ENCODE results near the gene ADGRG6. TPM values are rescaled to one million over a fixed set of nuclear protein-coding genes. Genes with fewer than 3 reads are reported as not detected.
"Not testable (repeated sequence)": the region's sequence is repeated elsewhere in the genome, so short reads cannot be mapped to it uniquely, and the experiment has no call there.

The ADGRG6 gene
- total and polyA plus RNA-seq, 2 donors from 2014 or later: 2.6 to 32.8 TPM

DNA sequence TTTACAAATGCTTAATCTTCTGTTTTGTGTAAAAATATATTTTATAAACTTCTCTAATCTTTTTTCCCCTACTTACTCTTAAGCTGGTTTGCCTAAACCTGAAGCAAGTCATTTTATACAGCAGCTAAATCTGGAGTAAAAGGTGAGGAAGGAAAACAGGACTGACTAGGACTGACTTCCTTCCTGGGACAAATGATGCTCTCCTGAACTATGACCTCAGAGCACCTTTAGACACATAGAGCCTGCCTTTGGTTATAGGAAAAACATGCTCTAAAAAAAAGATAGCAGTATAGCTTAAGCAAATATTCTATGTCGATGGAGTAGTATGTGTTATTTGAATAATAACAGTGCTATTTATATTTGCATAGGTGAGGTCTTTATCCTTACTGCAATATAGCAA lies 21.5 kb upstream of the ADGRG6 start:
- no peaks in the 10 kb centered on the region for H3K4me1 ChIP-seq (ENCODE audit: control insufficient read depth in 2 of 3, insufficient read depth in 2 of 3, low read depth in 1 of 3, low read length in 3 of 3)
- peaks cover 0 to 6% (median 0%) of the 10 kb centered on the region in 3 donors for H3K9me3 ChIP-seq (ENCODE audit: control insufficient read depth in 2 of 3, insufficient read depth in 1 of 3, low read length in 3 of 3)
- TF ChIP-seq, protein P1, sequence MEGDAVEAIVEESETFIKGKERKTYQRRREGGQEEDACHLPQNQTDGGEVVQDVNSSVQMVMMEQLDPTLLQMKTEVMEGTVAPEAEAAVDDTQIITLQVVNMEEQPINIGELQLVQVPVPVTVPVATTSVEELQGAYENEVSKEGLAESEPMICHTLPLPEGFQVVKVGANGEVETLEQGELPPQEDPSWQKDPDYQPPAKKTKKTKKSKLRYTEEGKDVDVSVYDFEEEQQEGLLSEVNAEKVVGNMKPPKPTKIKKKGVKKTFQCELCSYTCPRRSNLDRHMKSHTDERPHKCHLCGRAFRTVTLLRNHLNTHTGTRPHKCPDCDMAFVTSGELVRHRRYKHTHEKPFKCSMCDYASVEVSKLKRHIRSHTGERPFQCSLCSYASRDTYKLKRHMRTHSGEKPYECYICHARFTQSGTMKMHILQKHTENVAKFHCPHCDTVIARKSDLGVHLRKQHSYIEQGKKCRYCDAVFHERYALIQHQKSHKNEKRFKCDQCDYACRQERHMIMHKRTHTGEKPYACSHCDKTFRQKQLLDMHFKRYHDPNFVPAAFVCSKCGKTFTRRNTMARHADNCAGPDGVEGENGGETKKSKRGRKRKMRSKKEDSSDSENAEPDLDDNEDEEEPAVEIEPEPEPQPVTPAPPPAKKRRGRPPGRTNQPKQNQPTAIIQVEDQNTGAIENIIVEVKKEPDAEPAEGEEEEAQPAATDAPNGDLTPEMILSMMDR (IDR thresholded peaks at IDR 0.05; ENCODE audit: borderline replicate concordance, extremely low read depth, insufficient read depth): no peak
- no peak overlapping the region for H3K4me3 ChIP-seq (ENCODE audit: low read length in 3 of 3)
- intact Hi-C loops (cut with DNase I): no loop called here
- DNase-seq (no peak), FAIRE-seq (no peak)
- H3K27me3 ChIP-seq (ENCODE audit: control insufficient read depth, insufficient read depth, low read length): no peaks in the 10 kb centered on the region
- no peak overlapping the region for H3K9ac ChIP-seq (ENCODE audit: low read length in 3 of 3)
- no peaks in the 10 kb centered on the region for H3K36me3 ChIP-seq (ENCODE audit: control insufficient read depth in 2 of 3, insufficient read depth in 3 of 3, low read length in 3 of 3)
- no peak overlapping the region for H3K27ac ChIP-seq (ENCODE audit: low read depth in 2 of 2, low read length in 2 of 2)

DNA sequence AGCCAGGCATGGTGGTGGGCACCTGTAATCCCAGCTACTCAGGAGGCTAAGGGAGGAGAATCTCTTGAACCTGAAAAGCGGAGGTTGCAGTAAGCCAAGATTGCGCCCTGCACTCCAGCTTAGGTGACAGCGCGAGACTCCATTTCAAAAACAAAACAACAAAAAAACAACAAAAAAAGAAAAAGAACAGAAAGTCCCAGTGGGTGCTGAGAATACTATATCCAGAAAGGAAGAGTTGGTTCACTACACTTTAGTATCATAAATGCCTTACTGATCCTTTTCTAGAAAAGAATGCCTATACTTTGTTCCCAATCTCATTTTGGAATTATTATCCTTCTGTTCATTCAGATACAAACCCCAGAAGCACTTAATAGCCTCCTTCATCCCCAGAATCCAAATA lies 20.9 kb upstream of the ADGRG6 start:
- TF ChIP-seq, protein P1 (IDR thresholded peaks at IDR 0.05; ENCODE audit: borderline replicate concordance, extremely low read depth, insufficient read depth): no peak
- FAIRE-seq: no peak
- no peaks in the 10 kb centered on the region for H3K27me3 ChIP-seq (ENCODE audit: control insufficient read depth, insufficient read depth, low read length)
- no peaks in the 10 kb centered on the region for H3K4me1 ChIP-seq (ENCODE audit: control insufficient read depth in 2 of 3, insufficient read depth in 2 of 3, low read depth in 1 of 3, low read length in 3 of 3)
- H3K4me3 ChIP-seq (ENCODE audit: low read length in 3 of 3): no peak overlapping the region
- DNase-seq: no peak
- H3K9ac ChIP-seq (ENCODE audit: low read length in 3 of 3): no peak overlapping the region
- intact Hi-C loops (cut with DNase I): no loop called here
- no peak overlapping the region for H3K27ac ChIP-seq (ENCODE audit: low read depth in 2 of 2, low read length in 2 of 2)
- H3K9me3 ChIP-seq (ENCODE audit: control insufficient read depth in 2 of 3, insufficient read depth in 1 of 3, low read length in 3 of 3): peaks cover 0 to 6% (median 0%) of the 10 kb centered on the region in 3 donors
- H3K36me3 ChIP-seq (ENCODE audit: control insufficient read depth in 2 of 3, insufficient read depth in 3 of 3, low read length in 3 of 3): no peaks in the 10 kb centered on the region

DNA sequence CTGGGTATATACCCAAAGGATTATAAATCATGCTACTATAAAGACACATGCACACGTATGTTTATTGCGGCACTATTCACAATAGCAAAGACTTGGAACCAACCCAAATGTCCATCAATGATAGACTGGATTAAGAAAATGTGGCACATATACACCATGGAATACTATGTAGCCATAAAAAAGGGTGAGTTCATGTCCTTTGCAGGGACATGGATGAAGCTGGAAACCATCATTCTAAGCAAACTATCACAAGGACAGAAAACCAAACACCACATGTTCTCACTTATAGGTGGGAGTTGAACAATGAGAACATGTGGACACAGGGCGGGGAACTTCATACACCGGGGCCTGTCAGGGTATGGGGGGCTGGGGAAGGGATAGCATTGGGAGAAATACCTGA lies 18.7 kb upstream of the ADGRG6 start:
- H3K4me1 ChIP-seq (ENCODE audit: control insufficient read depth in 2 of 3, insufficient read depth in 2 of 3, low read depth in 1 of 3, low read length in 3 of 3); H3K27me3 ChIP-seq (ENCODE audit: control insufficient read depth, insufficient read depth, low read length); H3K4me3 ChIP-seq (ENCODE audit: low read length in 3 of 3); FAIRE-seq; H3K9me3 ChIP-seq (ENCODE audit: control insufficient read depth in 2 of 3, insufficient read depth in 1 of 3, low read length in 3 of 3); DNase-seq; H3K36me3 ChIP-seq (ENCODE audit: control insufficient read depth in 2 of 3, insufficient read depth in 3 of 3, low read length in 3 of 3); intact Hi-C loops (cut with DNase I); H3K9ac ChIP-seq (ENCODE audit: low read length in 3 of 3); H3K27ac ChIP-seq (ENCODE audit: low read depth in 2 of 2, low read length in 2 of 2): not testable (repeated sequence)

DNA sequence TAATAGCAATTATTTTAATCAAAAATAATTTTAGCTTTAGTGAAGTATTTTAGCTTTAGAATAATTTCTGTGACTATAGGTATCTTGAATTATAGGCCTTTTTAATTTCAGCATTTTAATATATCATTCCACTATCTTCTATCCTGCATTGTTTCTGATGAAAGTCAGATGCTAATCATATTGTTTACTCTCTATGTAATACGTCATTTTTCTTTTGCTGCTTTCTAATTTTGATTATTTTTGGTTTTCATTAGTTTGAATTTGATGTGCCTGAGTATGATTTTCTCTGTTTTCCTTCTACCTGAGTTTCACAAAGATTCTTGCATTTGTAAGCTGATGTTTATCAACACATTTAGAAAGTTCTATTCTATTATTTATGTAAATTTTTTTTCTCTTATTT lies 17.4 kb upstream of the ADGRG6 start:
- no peak for FAIRE-seq
- intact Hi-C loops (cut with DNase I): no loop called here

More for the DNA sequence above, 17.4 kb upstream of the ADGRG6 start:
- no peaks in the 10 kb centered on the region for H3K4me1 ChIP-seq (ENCODE audit: control insufficient read depth in 2 of 3, insufficient read depth in 2 of 3, low read depth in 1 of 3, low read length in 3 of 3)
- H3K27me3 ChIP-seq (ENCODE audit: control insufficient read depth, insufficient read depth, low read length): no peaks in the 10 kb centered on the region
- DNase-seq: no peak
- no peak overlapping the region for H3K27ac ChIP-seq (ENCODE audit: low read depth in 2 of 2, low read length in 2 of 2)
- H3K36me3 ChIP-seq (ENCODE audit: control insufficient read depth in 2 of 3, insufficient read depth in 3 of 3, low read length in 3 of 3): no peaks in the 10 kb centered on the region
- TF ChIP-seq, protein P1 (IDR thresholded peaks at IDR 0.05; ENCODE audit: borderline replicate concordance, extremely low read depth, insufficient read depth): no peak
- peaks cover 0 to 6% (median 0%) of the 10 kb centered on the region in 3 donors for H3K9me3 ChIP-seq (ENCODE audit: control insufficient read depth in 2 of 3, insufficient read depth in 1 of 3, low read length in 3 of 3)
- no peak overlapping the region for H3K9ac ChIP-seq (ENCODE audit: low read length in 3 of 3)
- no peak overlapping the region for H3K4me3 ChIP-seq (ENCODE audit: low read length in 3 of 3)

Data from kidney (tissue), 14 donors.